Activated CD4-positive, alpha-beta T cell treated with anti-CD3 and anti-CD28 coated beads, Interleukin-2, amount 50 U/mL, for 24 hours (primary cell): ENCODE measurements around the gene ALDH9A1.

Source experiments
- DNase-seq, 2 donors: peaks; one replicate each; pipeline ENCODE4 v3.0.0-alpha.2; 2020; ENCODE audit warnings: low read depth in 1 of 2, low spot score in 1 of 2

Gene ALDH9A1

GRCh38 chr1:165623624-165624023, 74.7 kb downstream of the ALDH9A1 start:
- DNase-seq: no peak

- DNase-seq: no peak
Observed at GRCh38 chr1:165619647-165620151, 78.7 kb downstream of the ALDH9A1 start.

GRCh38 chr1:165616987-165617546, 81.3 kb downstream of the ALDH9A1 start:
- DNase-seq: no peak

- DNase-seq: no peak
Observed at GRCh38 chr1:165616054-165616612, 82.2 kb downstream of the ALDH9A1 start.
